Measurements from ENCODE around the gene DHRSX.

Gene DHRSX

GRCh38 chrX:2193273-2193592 is 307.5 kb downstream of the DHRSX start:
- no peak for DNase-seq (ENCODE audit: low spot score)
- H3K36me3 ChIP-seq (ENCODE audit: low read depth) = no peaks in the 10 kb centered on the region
- no peak overlapping the region for H3K27ac ChIP-seq (ENCODE audit: poor library complexity, severe bottlenecking)
- H3K27me3 ChIP-seq (ENCODE audit: insufficient read depth, poor library complexity, severe bottlenecking) = no peaks in the 10 kb centered on the region
- H3K4me1 ChIP-seq (ENCODE audit: insufficient read depth, poor library complexity, severe bottlenecking) = no peaks in the 10 kb centered on the region
- no peak for ATAC-seq (ENCODE audit: low read depth)
- TF ChIP-seq CTCF (IDR thresholded peaks at IDR 0.05; ENCODE audit: poor library complexity, severe bottlenecking) = no peak
- H3K4me3 ChIP-seq (ENCODE audit: severe bottlenecking) = no peak overlapping the region
- peaks cover 3% of the 10 kb centered on the region for H3K9me3 ChIP-seq (ENCODE audit: severe bottlenecking)

GRCh38 chrX:2192584-2193272 is 308.0 kb downstream of the DHRSX start:
- TF ChIP-seq CTCF (IDR thresholded peaks at IDR 0.05; ENCODE audit: poor library complexity, severe bottlenecking) = no peak
- ATAC-seq (ENCODE audit: low read depth) (no peak), DNase-seq (ENCODE audit: low spot score) (no peak)
- no peaks in the 10 kb centered on the region for H3K36me3 ChIP-seq (ENCODE audit: low read depth)
- peaks cover 3% of the 10 kb centered on the region for H3K9me3 ChIP-seq (ENCODE audit: severe bottlenecking)
- no peak overlapping the region for H3K4me3 ChIP-seq (ENCODE audit: severe bottlenecking)
- no peaks in the 10 kb centered on the region for H3K27me3 ChIP-seq (ENCODE audit: insufficient read depth, poor library complexity, severe bottlenecking)
- H3K4me1 ChIP-seq (ENCODE audit: insufficient read depth, poor library complexity, severe bottlenecking) = no peaks in the 10 kb centered on the region
- no peak overlapping the region for H3K27ac ChIP-seq (ENCODE audit: poor library complexity, severe bottlenecking)

- Histone ChIP-seq H3K4me1 (ENCODE audit: insufficient read depth, poor library complexity, severe bottlenecking) (no peaks in the 10 kb centered on the region), H3K27me3 (ENCODE audit: insufficient read depth, poor library complexity, severe bottlenecking) (no peaks in the 10 kb centered on the region), H3K4me3 (ENCODE audit: severe bottlenecking) (no peak overlapping the region), H3K36me3 (ENCODE audit: low read depth) (no peaks in the 10 kb centered on the region), H3K9me3 (ENCODE audit: severe bottlenecking) (peaks cover 6% of the 10 kb centered on the region), H3K27ac (ENCODE audit: poor library complexity, severe bottlenecking) (no peak overlapping the region)
- ATAC-seq (ENCODE audit: low read depth) (no peak), DNase-seq (ENCODE audit: low spot score) (no peak)
- TF ChIP-seq CTCF (IDR thresholded peaks at IDR 0.05; ENCODE audit: poor library complexity, severe bottlenecking) = no peak
These were observed 311.9 kb downstream of the DHRSX start for GRCh38 chrX:2188840-2189239.

GRCh38 chrX:2188330-2188792 is 312.4 kb downstream of the DHRSX start:
- H3K27ac ChIP-seq (ENCODE audit: poor library complexity, severe bottlenecking) = no peak overlapping the region
- no peaks in the 10 kb centered on the region for H3K27me3 ChIP-seq (ENCODE audit: insufficient read depth, poor library complexity, severe bottlenecking)
- H3K9me3 ChIP-seq (ENCODE audit: severe bottlenecking) = peaks cover 6% of the 10 kb centered on the region
- DNase-seq (ENCODE audit: low spot score) (no peak), ATAC-seq (ENCODE audit: low read depth) (no peak)
- H3K36me3 ChIP-seq (ENCODE audit: low read depth) = no peaks in the 10 kb centered on the region
- no peaks in the 10 kb centered on the region for H3K4me1 ChIP-seq (ENCODE audit: insufficient read depth, poor library complexity, severe bottlenecking)
- H3K4me3 ChIP-seq (ENCODE audit: severe bottlenecking) = no peak overlapping the region
- TF ChIP-seq CTCF (IDR thresholded peaks at IDR 0.05; ENCODE audit: poor library complexity, severe bottlenecking) = no peak

- TF ChIP-seq CTCF (IDR thresholded peaks at IDR 0.05; ENCODE audit: poor library complexity, severe bottlenecking) = no peak
These were observed 313.2 kb downstream of the DHRSX start for GRCh38 chrX:2187352-2188115.

More at GRCh38 chrX:2187352-2188115, 313.2 kb downstream of the DHRSX start:
- Histone ChIP-seq H3K4me3 (ENCODE audit: severe bottlenecking) (no peak overlapping the region), H3K9me3 (ENCODE audit: severe bottlenecking) (peaks cover 7% of the 10 kb centered on the region), H3K27me3 (ENCODE audit: insufficient read depth, poor library complexity, severe bottlenecking) (no peaks in the 10 kb centered on the region), H3K36me3 (ENCODE audit: low read depth) (no peaks in the 10 kb centered on the region), H3K4me1 (ENCODE audit: insufficient read depth, poor library complexity, severe bottlenecking) (no peaks in the 10 kb centered on the region), H3K27ac (ENCODE audit: poor library complexity, severe bottlenecking) (no peak overlapping the region)
- DNase-seq (ENCODE audit: low spot score) (no peak), ATAC-seq (ENCODE audit: low read depth) (no peak)

All from RWPE2 (cell line).